Gastrocnemius medialis (tissue), 4 donors: ENCODE results near the gene ZNF488. TPM values are rescaled to one million over a fixed set of nuclear protein-coding genes. Genes with fewer than 3 reads are reported as not detected.

ENCODE experiments used
- ATAC-seq, 2 donors: fragments of 150-250 bp; one replicate each; pipeline ENCODE4 v1.9.1; 2016
- DNase-seq, 2 donors: peaks; one replicate each; pipeline ENCODE4 v3.0.0-alpha.2; 2019
- H3K27ac ChIP-seq, 4 donors: fragments of 200-600 bp; sonication (generic); 1 replicate in 1 of 4; 2 replicates in 3 of 4; pipeline ENCODE4 v1.5.1; 2016 to 2018; ENCODE audit warnings: mild to moderate bottlenecking in 2 of 4, moderate library complexity in 1 of 4
- H3K27me3 ChIP-seq, 3 donors: fragments of 200-600 bp; sonication (generic) in 2 of 3; 1 replicate in 1 of 3; 2 replicates in 2 of 3; pipeline versions ENCODE4 v1.5.1 to v1.6.0; 2016 to 2019; ENCODE audit warnings: mild to moderate bottlenecking in 1 of 3, moderate library complexity in 1 of 3
- H3K36me3 ChIP-seq, 2 donors: fragments of 200-600 bp; sonication (generic) in 1 of 2; one replicate each; pipeline ENCODE4 v1.5.1; 2017 to 2018
- H3K4me1 ChIP-seq, 2 donors: fragments of 200-600 bp; sonication (generic) in 1 of 2; one replicate each; pipeline ENCODE4 v1.5.1; 2016 to 2017; ENCODE audit warnings: mild to moderate bottlenecking in 2 of 2
- H3K4me3 ChIP-seq, 4 donors: fragments of 200-600 bp; sonication (generic) in 3 of 4; 1 replicate in 1 of 4; 2 replicates in 3 of 4; pipeline ENCODE4 v1.5.1; 2016 to 2019; ENCODE audit warnings: mild to moderate bottlenecking in 2 of 4
- H3K9me3 ChIP-seq, 3 donors: fragments of 200-600 bp; sonication (generic) in 2 of 3; 1 replicate in 1 of 3; 2 replicates in 2 of 3; pipeline ENCODE4 v1.5.1; 2016 to 2019
- POLR2A ChIP-seq, 2 donors: fragments of 450-650 bp; IDR thresholded peaks; one replicate each; pipeline ENCODE4 v1.6.1; 2017; ENCODE audit warnings: antibody characterized with exemption in 2 of 2, mild to moderate bottlenecking in 2 of 2, moderate library complexity in 2 of 2
- in situ Hi-C, 4 donors: fragments of 200-750 bp; cut with MboI; loops; one replicate each; pipeline versions ENCODE4 v1.15.0 to v1.8.0; 2017; ENCODE audit warnings: low sequenced_read_pairs in 4 of 4
- intact Hi-C: fragments of 100-400 bp; cut with DNase I; formaldehyde crosslinking; loops from one replicate; pipeline ENCODE4 v1.15.1; 2023; ENCODE audit warnings: low total_unique reads
- total RNA-seq, 4 donors: library from RNA; depleted of rRNA; stranded (reverse); fragments of >200 nt; gene quantifications; one replicate each; pipeline versions ENCODE4 v1.1.0 to v1.2.3, GENCODE V29; 2016
- TF ChIP-seq, protein P1 (sequence below), 5 experiments: fragments of 450-650 bp in 3 of 5; fragments of 200-600 bp in 2 of 5; sonication (generic) in 2 of 5; IDR thresholded peaks in 4 of 5; conservative IDR thresholded peaks in 1 of 5; 1 replicate in 4 of 5; 2 replicates in 1 of 5; pipeline ENCODE4 v1.5.1; 2016 to 2019; ENCODE audit warnings: antibody characterized with exemption in 5 of 5, mild to moderate bottlenecking in 3 of 5, moderate library complexity in 3 of 5

Gene ZNF488
- total RNA-seq, 4 donors from 2014 or later, result not detected

DNA sequence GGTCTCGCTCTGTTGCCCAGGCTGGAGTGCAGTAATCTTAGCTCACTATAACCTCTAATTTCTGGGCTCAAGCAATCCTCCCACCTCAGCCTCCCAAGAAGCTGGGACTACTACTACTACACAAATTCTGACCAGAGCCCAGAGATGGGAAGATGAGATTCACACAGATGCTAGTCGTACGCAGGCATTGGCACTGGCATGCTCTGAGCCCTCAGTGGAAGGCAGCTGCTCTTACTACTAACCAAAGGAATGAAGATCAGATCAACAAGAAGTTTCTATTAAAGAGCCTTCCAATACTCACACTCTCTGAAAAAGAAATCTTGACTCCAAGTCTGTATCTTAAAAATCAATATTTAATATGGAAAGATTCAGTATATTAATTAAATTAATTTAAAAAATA is 51.1 kb downstream of the ZNF488 start:
- Histone ChIP-seq H3K4me1 (no peaks in the 10 kb centered on the region), H3K4me3 (no peak overlapping the region), H3K9me3 (no peaks in the 10 kb centered on the region), H3K27ac (no peak overlapping the region), H3K27me3 (no peaks in the 10 kb centered on the region), H3K36me3 (no peaks in the 10 kb centered on the region)
- intact Hi-C loops, result no loop called here
- no peak for TF ChIP-seq POLR2A (IDR thresholded peaks at IDR 0.05)
- TF ChIP-seq, protein P1, sequence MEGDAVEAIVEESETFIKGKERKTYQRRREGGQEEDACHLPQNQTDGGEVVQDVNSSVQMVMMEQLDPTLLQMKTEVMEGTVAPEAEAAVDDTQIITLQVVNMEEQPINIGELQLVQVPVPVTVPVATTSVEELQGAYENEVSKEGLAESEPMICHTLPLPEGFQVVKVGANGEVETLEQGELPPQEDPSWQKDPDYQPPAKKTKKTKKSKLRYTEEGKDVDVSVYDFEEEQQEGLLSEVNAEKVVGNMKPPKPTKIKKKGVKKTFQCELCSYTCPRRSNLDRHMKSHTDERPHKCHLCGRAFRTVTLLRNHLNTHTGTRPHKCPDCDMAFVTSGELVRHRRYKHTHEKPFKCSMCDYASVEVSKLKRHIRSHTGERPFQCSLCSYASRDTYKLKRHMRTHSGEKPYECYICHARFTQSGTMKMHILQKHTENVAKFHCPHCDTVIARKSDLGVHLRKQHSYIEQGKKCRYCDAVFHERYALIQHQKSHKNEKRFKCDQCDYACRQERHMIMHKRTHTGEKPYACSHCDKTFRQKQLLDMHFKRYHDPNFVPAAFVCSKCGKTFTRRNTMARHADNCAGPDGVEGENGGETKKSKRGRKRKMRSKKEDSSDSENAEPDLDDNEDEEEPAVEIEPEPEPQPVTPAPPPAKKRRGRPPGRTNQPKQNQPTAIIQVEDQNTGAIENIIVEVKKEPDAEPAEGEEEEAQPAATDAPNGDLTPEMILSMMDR (IDR thresholded peaks at IDR 0.05 in 4 of 5, conservative IDR thresholded peaks at IDR 0.05 in 1 of 5), result no peak
- no peak for DNase-seq
- in situ Hi-C loops, result no loop called here
- ATAC-seq, result no peak

DNA sequence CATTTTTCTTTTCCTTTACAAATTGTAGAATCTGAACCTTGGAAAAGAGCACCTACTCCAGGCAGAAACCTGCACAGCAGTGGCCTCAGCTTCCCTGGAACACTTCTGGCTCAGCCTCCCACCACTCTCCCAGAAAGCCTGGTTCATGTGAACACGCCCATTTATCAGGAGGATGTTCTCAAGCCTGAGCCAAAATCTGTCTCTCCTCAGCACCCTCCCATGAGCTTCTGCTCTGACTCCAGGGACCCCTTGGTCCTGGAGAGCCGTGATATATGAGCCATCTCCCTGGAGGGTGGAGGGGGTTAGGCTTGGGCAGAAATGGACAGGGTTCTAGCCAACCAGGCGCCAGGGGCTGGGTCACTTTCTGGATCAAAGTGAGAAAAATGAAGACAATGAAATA is 51.7 kb downstream of the ZNF488 start:
- intact Hi-C loops, result no loop called here
- H3K27ac ChIP-seq, result no peak overlapping the region
- DNase-seq, result no peak
- no peak overlapping the region for H3K4me3 ChIP-seq
- no peak for ATAC-seq
- H3K27me3 ChIP-seq, result no peaks in the 10 kb centered on the region
- no peaks in the 10 kb centered on the region for H3K9me3 ChIP-seq
- no peaks in the 10 kb centered on the region for H3K36me3 ChIP-seq
- H3K4me1 ChIP-seq, result no peaks in the 10 kb centered on the region
- no peak for TF ChIP-seq POLR2A (IDR thresholded peaks at IDR 0.05)
- TF ChIP-seq, protein P1 (IDR thresholded peaks at IDR 0.05 in 4 of 5, conservative IDR thresholded peaks at IDR 0.05 in 1 of 5), result no peak
- in situ Hi-C loops, result no loop called here

- intact Hi-C loops, result no loop called here
- no peaks in the 10 kb centered on the region for H3K36me3 ChIP-seq
- H3K27ac ChIP-seq, result no peak overlapping the region
- ATAC-seq (no peak), DNase-seq (no peak)
- H3K4me3 ChIP-seq, result no peak overlapping the region
- no peaks in the 10 kb centered on the region for H3K4me1 ChIP-seq
- in situ Hi-C loops, result no loop called here
- no peak for TF ChIP-seq POLR2A (IDR thresholded peaks at IDR 0.05)
- TF ChIP-seq, protein P1 (IDR thresholded peaks at IDR 0.05 in 4 of 5, conservative IDR thresholded peaks at IDR 0.05 in 1 of 5), result no peak
- H3K27me3 ChIP-seq, result no peaks in the 10 kb centered on the region
- H3K9me3 ChIP-seq, result no peaks in the 10 kb centered on the region
Measured at GRCh38 chr10:47331954-47332353, 52.1 kb downstream of the ZNF488 start.

- H3K4me1 ChIP-seq, result no peaks in the 10 kb centered on the region
- intact Hi-C loops, result no loop called here
- H3K36me3 ChIP-seq, result no peaks in the 10 kb centered on the region
- ATAC-seq (no peak), DNase-seq (no peak)
- no peaks in the 10 kb centered on the region for H3K9me3 ChIP-seq
- in situ Hi-C loops, result no loop called here
- no peak overlapping the region for H3K27ac ChIP-seq
- no peak overlapping the region for H3K4me3 ChIP-seq
- TF ChIP-seq, protein P1 (IDR thresholded peaks at IDR 0.05 in 4 of 5, conservative IDR thresholded peaks at IDR 0.05 in 1 of 5), result no peak
- TF ChIP-seq POLR2A (IDR thresholded peaks at IDR 0.05), result no peak
- no peaks in the 10 kb centered on the region for H3K27me3 ChIP-seq
Measured at GRCh38 chr10:47331491-47331890, 52.6 kb downstream of the ZNF488 start.

DNA sequence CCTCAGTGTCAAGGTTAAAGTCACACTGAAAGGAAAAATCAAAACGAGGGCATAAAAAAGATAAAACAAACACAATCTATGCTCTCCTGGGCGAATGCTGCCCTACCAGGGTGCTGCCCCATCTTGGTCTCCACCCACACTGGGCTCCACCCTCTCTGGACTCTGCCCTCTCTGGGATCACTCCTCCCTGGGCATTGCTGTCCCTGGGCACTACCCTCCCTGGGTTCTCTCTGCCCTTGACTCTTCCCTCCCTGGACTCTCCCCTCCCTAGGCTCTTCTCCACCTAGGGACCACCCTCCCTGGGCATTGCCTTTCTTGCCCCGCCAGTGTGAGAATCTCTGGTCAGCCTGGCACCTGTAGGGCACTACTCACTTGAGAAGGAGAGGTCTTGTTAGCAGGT is 53.3 kb downstream of the ZNF488 start:
- ATAC-seq (no peak), DNase-seq (no peak)
- Histone ChIP-seq H3K4me1 (no peaks in the 10 kb centered on the region), H3K27me3 (no peaks in the 10 kb centered on the region), H3K36me3 (no peaks in the 10 kb centered on the region), H3K9me3 (no peaks in the 10 kb centered on the region), H3K27ac (no peak overlapping the region), H3K4me3 (no peak overlapping the region)
- TF ChIP-seq, protein P1 (IDR thresholded peaks at IDR 0.05 in 4 of 5, conservative IDR thresholded peaks at IDR 0.05 in 1 of 5), result no peak
- no peak for TF ChIP-seq POLR2A (IDR thresholded peaks at IDR 0.05)
- in situ Hi-C loops (no loop called here), intact Hi-C loops (no loop called here)
